Measurements from ENCODE around the gene PRR15.

The PRR15 gene

GRCh38 chr7:29611941-29612544 is 48.4 kb downstream of the PRR15 start:
- DNase-seq = no peak

GRCh38 chr7:29612596-29612995 is 49.0 kb downstream of the PRR15 start:
- DNase-seq = no peak

- DNase-seq = no peak
Measured at GRCh38 chr7:29613100-29613499, 49.5 kb downstream of the PRR15 start.

GRCh38 chr7:29614229-29614628 is 50.6 kb downstream of the PRR15 start:
- no peak for DNase-seq

Data from inflammatory macrophage treated with lipopolysaccharide for 1 hour (primary cell).